Fibroblast of lung (primary cell): Measurements from ENCODE around the gene ABCA4. TPM values are rescaled to one million over a fixed set of nuclear protein-coding genes. Genes with fewer than 3 reads are reported as not detected.

Source experiments
- DNase-seq, 2 donors: peaks; one replicate each; pipeline versions ENCODE4 v3.0.0 to v3.0.0-alpha.2; 2010; ENCODE audit warnings: low read depth in 2 of 2
- H2AFZ ChIP-seq: 2 replicates; pipeline ENCODE4 v1.5.1; 2012; ENCODE audit warnings: low read length, control low read depth, inconsistent platforms
- H3K27ac ChIP-seq: 2 replicates; pipeline ENCODE4 v1.5.1; 2011; ENCODE audit warnings: low read length, control low read depth; ENCODE audit not compliant: insufficient read depth
- H3K27me3 ChIP-seq: 2 replicates; pipeline ENCODE4 v1.5.1; 2011; ENCODE audit warnings: mild to moderate bottlenecking, low read length; ENCODE audit not compliant: control insufficient read depth, insufficient read depth
- H3K36me3 ChIP-seq: 2 replicates; pipeline ENCODE4 v1.5.1; 2011; ENCODE audit warnings: low read length; ENCODE audit not compliant: control insufficient read depth, insufficient read depth
- H3K4me1 ChIP-seq: 2 replicates; pipeline ENCODE4 v1.5.1; 2011; ENCODE audit warnings: low read length; ENCODE audit not compliant: control insufficient read depth, insufficient read depth; ENCODE audit errors: extremely low read depth
- H3K4me2 ChIP-seq: 2 replicates; pipeline ENCODE4 v1.5.1; 2011; ENCODE audit warnings: low read length, control low read depth; ENCODE audit not compliant: insufficient read depth; ENCODE audit errors: extremely low read depth
- H3K4me3 ChIP-seq, 4 experiments: fragments of 200-600 bp in 1 of 4; sonication (generic) in 1 of 4; replicated peaks in 1 of 4; 2 replicates each; pipeline ENCODE4 v1.5.1; 2011 to 2016; ENCODE audit warnings: low read length in 4 of 4, low read depth in 3 of 4, mild to moderate bottlenecking in 3 of 4, control low read depth in 2 of 4, inconsistent platforms in 1 of 4, mixed read lengths in 1 of 4; ENCODE audit not compliant: insufficient read depth in 1 of 4; ENCODE audit errors: control extremely low read depth in 1 of 4
- H3K79me2 ChIP-seq: 2 replicates; pipeline ENCODE4 v1.5.1; 2012; ENCODE audit warnings: mild to moderate bottlenecking, low read length, inconsistent platforms; ENCODE audit not compliant: control insufficient read depth, insufficient read depth
- H3K9ac ChIP-seq: 2 replicates; pipeline ENCODE4 v1.5.1; 2011; ENCODE audit warnings: mild to moderate bottlenecking, low read length, control low read depth; ENCODE audit not compliant: insufficient read depth
- H3K9me3 ChIP-seq: 2 replicates; pipeline ENCODE4 v1.5.1; 2012; ENCODE audit warnings: low read depth, low read length; ENCODE audit not compliant: control insufficient read depth, insufficient read depth
- H4K20me1 ChIP-seq: 2 replicates; pipeline ENCODE4 v1.5.1; 2011; ENCODE audit warnings: low read length; ENCODE audit not compliant: control insufficient read depth, insufficient read depth; ENCODE audit errors: extremely low read depth
- CTCF ChIP-seq, 2 donors: IDR thresholded peaks in 1 of 2; conservative IDR thresholded peaks in 1 of 2; 1 replicate in 1 of 2; 2 replicates in 1 of 2; pipeline ENCODE4 v1.5.1; 2011 to 2012; ENCODE audit warnings: low read length in 2 of 2, control low read depth in 1 of 2, inconsistent platforms in 1 of 2, low read depth in 1 of 2, mild to moderate bottlenecking in 1 of 2
- EZH2 ChIP-seq: IDR thresholded peaks from 2 replicates; pipeline ENCODE4 v1.5.1; 2012; ENCODE audit warnings: low read length, control low read depth, mild to moderate bottlenecking; ENCODE audit errors: missing control alignments
- polyA plus RNA-seq, 2 donors: library from polyadenylated mRNA; depleted of rRNA in 1 of 2; stranded (reverse) in 1 of 2; unstranded in 1 of 2; fragments of >200 nt; gene quantifications; 2 replicates each; pipeline ENCODE4 v1.2.1, GENCODE V29; 2011 to 2012; ENCODE audit warnings: missing spikeins in 1 of 2
- total RNA-seq: library from RNA; depleted of rRNA; stranded (reverse); fragments of >200 nt; gene quantifications from 2 replicates; pipeline ENCODE4 v1.2.1, GENCODE V29; 2014

The ABCA4 gene
- total and polyA plus RNA-seq, 2 donors (not counting 1 experiment from before 2014, with no cell fraction given) = 0.07 to 0.33 TPM

- Histone ChIP-seq H3K4me2 (no peak overlapping the region), H3K4me3 (no peak overlapping the region), H3K9ac (no peak overlapping the region), H3K27ac (no peak overlapping the region), H3K36me3 (no peaks in the 10 kb centered on the region), H3K27me3 (no peaks in the 10 kb centered on the region), H3K79me2 (no peaks in the 10 kb centered on the region), H3K9me3 (no peaks in the 10 kb centered on the region), H2AFZ (no peak overlapping the region), H4K20me1 (no peaks in the 10 kb centered on the region), H3K4me1 (peaks cover 4% of the 10 kb centered on the region)
- no peak for TF ChIP-seq CTCF (conservative IDR thresholded peaks at IDR 0.05 in 1 of 2, IDR thresholded peaks at IDR 0.05 in 1 of 2; ENCODE audit: low read depth in 1 of 2, low read length in 2 of 2)
- no peak for TF ChIP-seq EZH2
- no peak for DNase-seq
These were observed 23.9 kb upstream of the ABCA4 start for GRCh38 chr1:94144836-94145235.

GRCh38 chr1:94143809-94144176 lies 22.8 kb upstream of the ABCA4 start:
- no peaks in the 10 kb centered on the region for H3K79me2 ChIP-seq
- H3K4me3 ChIP-seq = no peak overlapping the region
- H4K20me1 ChIP-seq = no peaks in the 10 kb centered on the region
- TF ChIP-seq CTCF (conservative IDR thresholded peaks at IDR 0.05 in 1 of 2, IDR thresholded peaks at IDR 0.05 in 1 of 2; ENCODE audit: low read depth in 1 of 2, low read length in 2 of 2) (no peak), EZH2 (no peak)
- no peak overlapping the region for H3K9ac ChIP-seq
- H2AFZ ChIP-seq = no peak overlapping the region
- H3K4me1 ChIP-seq = peaks cover 4% of the 10 kb centered on the region
- no peak overlapping the region for H3K4me2 ChIP-seq
- H3K36me3 ChIP-seq = no peaks in the 10 kb centered on the region
- DNase-seq = no peak
- H3K27ac ChIP-seq = no peak overlapping the region
- H3K9me3 ChIP-seq = no peaks in the 10 kb centered on the region
- H3K27me3 ChIP-seq = no peaks in the 10 kb centered on the region

DNA sequence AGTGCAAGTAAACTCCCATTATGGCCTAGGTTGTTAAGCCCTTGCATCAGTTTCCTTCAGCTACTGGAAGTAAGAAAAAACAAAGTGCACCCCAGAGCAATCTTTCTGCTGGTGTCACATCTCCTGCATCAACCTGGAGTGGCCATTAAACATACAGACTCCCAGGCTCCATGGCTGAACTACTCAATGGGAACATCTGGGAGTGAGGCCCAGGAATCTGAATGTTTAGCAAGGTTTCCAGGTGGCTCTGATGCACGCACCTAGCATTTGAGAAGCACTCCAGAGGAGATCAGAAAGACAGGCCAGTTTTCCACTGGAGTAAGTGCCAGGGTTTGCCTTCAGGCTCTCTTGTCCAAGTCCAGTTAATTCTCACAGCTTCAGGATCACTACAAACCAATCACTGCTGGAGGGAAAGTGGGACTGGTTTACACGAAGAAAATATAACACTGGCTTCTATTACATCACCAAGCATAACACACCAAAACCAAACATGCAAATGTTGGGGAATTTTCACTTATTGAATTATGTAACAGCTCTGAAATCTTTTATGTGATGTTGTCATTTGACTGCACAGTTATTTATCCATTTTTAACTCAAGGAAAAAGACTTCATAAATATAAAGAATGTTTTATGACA lies 22.3 kb upstream of the ABCA4 start:
- Histone ChIP-seq H3K9ac (no peak overlapping the region), H3K4me2 (no peak overlapping the region), H3K4me1 (peaks cover 4% of the 10 kb centered on the region), H4K20me1 (no peaks in the 10 kb centered on the region), H2AFZ (no peak overlapping the region), H3K79me2 (no peaks in the 10 kb centered on the region), H3K27me3 (no peaks in the 10 kb centered on the region), H3K9me3 (no peaks in the 10 kb centered on the region), H3K4me3 (no peak overlapping the region), H3K27ac (no peak overlapping the region), H3K36me3 (no peaks in the 10 kb centered on the region)
- no peak for DNase-seq
- TF ChIP-seq EZH2 = no peak
- TF ChIP-seq CTCF (conservative IDR thresholded peaks at IDR 0.05 in 1 of 2, IDR thresholded peaks at IDR 0.05 in 1 of 2; ENCODE audit: low read depth in 1 of 2, low read length in 2 of 2) = no peak
